Right atrium auricular region (tissue), 2 donors: ENCODE data around the gene TMEM239. TPM values are rescaled to one million over a fixed set of nuclear protein-coding genes. Genes with fewer than 3 reads are reported as not detected.
"Not testable (repeated sequence)": the region's sequence is repeated elsewhere in the genome, so short reads cannot be mapped to it uniquely, and the experiment has no call there.

ENCODE experiments used
- DNase-seq: peaks from one replicate; pipeline ENCODE4 v3.0.0-alpha.2; 2019; ENCODE audit warnings: low spot score
- H3K27ac ChIP-seq, 2 donors: fragments of 200-600 bp; sonication (generic); 1 replicate in 1 of 2; 2 replicates in 1 of 2; pipeline ENCODE4 v1.5.1; 2016 to 2019
- H3K27me3 ChIP-seq, 2 donors: fragments of 200-600 bp; sonication (generic); one replicate each; pipeline versions ENCODE4 v1.5.1 to v1.6.0; 2017 to 2019
- H3K36me3 ChIP-seq: fragments of 200-600 bp; sonication (generic); one replicate; pipeline ENCODE4 v1.5.1; 2016
- H3K4me1 ChIP-seq, 2 donors: fragments of 200-600 bp; sonication (generic); one replicate each; pipeline versions ENCODE4 v1.5.1 to v1.6.0; 2017 to 2019
- H3K4me3 ChIP-seq, 2 donors: fragments of 200-600 bp; sonication (generic); 1 replicate in 1 of 2; 2 replicates in 1 of 2; pipeline ENCODE4 v1.5.1; 2017 to 2019; ENCODE audit warnings: mild to moderate bottlenecking in 1 of 2, moderate library complexity in 1 of 2
- H3K9me3 ChIP-seq, 2 donors: fragments of 200-600 bp; sonication (generic); one replicate each; pipeline ENCODE4 v1.5.1; 2019
- total RNA-seq, 2 donors: library from RNA; depleted of rRNA; stranded (reverse); fragments of >200 nt; gene quantifications; one replicate each; pipeline ENCODE4 v1.1.0, GENCODE V29; 2016
- TF ChIP-seq, protein P1 (sequence below), 2 donors: fragments of 200-600 bp; sonication (generic); IDR thresholded peaks; one replicate each; pipeline ENCODE4 v1.5.1; 2019; ENCODE audit warnings: antibody characterized with exemption in 2 of 2

The TMEM239 gene
- total RNA-seq, 2 donors from 2014 or later, result not detected

DNA sequence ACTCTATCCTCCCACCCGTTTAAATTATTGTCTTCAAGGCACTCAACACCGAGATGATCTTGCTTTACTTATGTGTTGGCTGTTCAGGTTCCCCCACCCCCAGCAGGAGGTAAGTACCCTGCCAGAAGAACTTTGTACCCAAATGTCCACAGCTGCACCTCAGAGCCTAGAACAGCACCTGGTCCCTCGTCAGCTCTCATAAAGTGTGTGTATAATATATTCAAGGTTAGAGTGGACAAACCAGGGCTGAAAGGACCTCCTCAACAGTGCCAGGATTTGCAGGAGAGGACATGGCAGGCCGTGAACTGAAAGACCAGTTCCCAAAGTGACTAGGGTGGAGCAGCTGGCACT, 9.8 kb upstream of the TMEM239 start:
- no peak for DNase-seq
- H3K4me3 ChIP-seq, result no peak overlapping the region
- H3K9me3 ChIP-seq, result peaks cover 0 to 3% of the 10 kb centered on the region in 2 donors
- peaks cover 5 to 6% of the 10 kb centered on the region in 2 donors for H3K27me3 ChIP-seq
- TF ChIP-seq, protein P1, sequence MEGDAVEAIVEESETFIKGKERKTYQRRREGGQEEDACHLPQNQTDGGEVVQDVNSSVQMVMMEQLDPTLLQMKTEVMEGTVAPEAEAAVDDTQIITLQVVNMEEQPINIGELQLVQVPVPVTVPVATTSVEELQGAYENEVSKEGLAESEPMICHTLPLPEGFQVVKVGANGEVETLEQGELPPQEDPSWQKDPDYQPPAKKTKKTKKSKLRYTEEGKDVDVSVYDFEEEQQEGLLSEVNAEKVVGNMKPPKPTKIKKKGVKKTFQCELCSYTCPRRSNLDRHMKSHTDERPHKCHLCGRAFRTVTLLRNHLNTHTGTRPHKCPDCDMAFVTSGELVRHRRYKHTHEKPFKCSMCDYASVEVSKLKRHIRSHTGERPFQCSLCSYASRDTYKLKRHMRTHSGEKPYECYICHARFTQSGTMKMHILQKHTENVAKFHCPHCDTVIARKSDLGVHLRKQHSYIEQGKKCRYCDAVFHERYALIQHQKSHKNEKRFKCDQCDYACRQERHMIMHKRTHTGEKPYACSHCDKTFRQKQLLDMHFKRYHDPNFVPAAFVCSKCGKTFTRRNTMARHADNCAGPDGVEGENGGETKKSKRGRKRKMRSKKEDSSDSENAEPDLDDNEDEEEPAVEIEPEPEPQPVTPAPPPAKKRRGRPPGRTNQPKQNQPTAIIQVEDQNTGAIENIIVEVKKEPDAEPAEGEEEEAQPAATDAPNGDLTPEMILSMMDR (IDR thresholded peaks at IDR 0.05), result no peak
- peaks cover 0 to under 1% of the 10 kb centered on the region in 2 donors for H3K4me1 ChIP-seq
- H3K36me3 ChIP-seq, result no peaks in the 10 kb centered on the region
- H3K27ac ChIP-seq, result no peak overlapping the region

DNA sequence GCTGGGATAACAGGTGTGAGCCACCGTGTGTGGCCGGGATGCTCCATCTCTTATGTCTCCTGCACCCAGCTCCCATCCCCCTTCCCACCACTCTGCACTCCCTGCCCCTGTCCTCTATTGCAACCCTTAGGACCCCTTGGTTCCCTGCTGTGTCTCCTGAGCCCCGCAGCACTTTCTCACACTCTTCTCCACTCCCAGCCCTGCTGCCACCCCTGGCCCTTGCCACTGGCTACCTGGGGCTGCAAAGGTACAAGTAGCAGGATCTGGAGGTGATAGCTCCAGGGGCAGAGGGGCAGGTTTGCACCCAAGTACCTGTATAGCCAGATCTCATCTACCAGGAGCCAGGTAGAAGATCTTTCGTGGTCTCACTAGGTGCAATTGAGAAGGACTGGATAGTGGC, 9.1 kb upstream of the TMEM239 start:
- DNase-seq, result no peak
- H3K36me3 ChIP-seq, result no peaks in the 10 kb centered on the region
- H3K9me3 ChIP-seq, result peaks cover 0 to 10% of the 10 kb centered on the region in 2 donors
- H3K27ac ChIP-seq, result no peak overlapping the region
- no peak overlapping the region for H3K4me3 ChIP-seq
- TF ChIP-seq, protein P1 (IDR thresholded peaks at IDR 0.05), result no peak
- H3K27me3 ChIP-seq, result peaks cover 5 to 6% of the 10 kb centered on the region in 2 donors
- H3K4me1 ChIP-seq, result no peaks in the 10 kb centered on the region

DNA sequence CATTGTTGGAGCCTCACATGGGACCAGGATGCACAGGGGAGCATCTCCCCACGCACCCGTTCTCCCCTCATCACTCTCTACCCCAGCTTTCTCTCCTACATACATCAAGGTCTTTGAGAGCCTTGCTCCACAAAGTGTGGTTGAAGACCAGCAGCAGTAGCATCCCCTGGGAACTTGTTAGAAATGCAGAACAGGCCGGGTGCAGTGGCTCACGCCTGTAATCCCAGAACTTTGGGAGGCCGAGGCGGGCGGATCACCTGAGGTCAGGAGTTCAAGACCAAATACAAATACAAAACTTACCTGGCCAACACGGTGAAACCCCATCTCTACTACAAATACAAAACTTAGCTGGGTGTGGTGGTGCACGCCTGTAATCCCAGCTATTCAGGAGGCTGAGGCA, 8.2 kb upstream of the TMEM239 start:
- DNase-seq, H3K27me3 ChIP-seq, H3K4me1 ChIP-seq, H3K4me3 ChIP-seq, H3K36me3 ChIP-seq, H3K27ac ChIP-seq: not testable (repeated sequence)
- peaks cover 0 to 17% of the 10 kb centered on the region in 2 donors for H3K9me3 ChIP-seq

DNA sequence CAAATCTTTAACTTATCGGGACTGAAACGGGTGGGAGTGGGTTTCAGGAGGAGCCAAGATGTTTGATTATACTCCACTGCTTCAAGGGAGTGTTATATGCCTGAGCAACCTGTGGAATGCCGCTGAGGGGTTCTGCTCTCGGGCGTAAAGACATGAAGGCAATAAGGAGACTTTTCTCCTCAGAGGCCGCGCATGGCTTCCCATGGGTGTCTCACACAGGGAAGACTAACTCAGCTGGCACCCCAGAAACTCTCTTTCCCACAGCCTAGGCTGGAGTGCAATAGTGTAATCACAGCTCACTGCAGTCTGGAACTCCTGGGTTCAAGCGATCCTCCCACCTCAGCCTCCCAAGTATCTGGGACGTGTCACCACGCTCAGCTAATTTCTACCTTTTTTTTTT, 6.5 kb upstream of the TMEM239 start:
- H3K27me3 ChIP-seq, result peaks cover 5 to 6% of the 10 kb centered on the region in 2 donors
- TF ChIP-seq, protein P1 (IDR thresholded peaks at IDR 0.05), result no peak

DNA sequence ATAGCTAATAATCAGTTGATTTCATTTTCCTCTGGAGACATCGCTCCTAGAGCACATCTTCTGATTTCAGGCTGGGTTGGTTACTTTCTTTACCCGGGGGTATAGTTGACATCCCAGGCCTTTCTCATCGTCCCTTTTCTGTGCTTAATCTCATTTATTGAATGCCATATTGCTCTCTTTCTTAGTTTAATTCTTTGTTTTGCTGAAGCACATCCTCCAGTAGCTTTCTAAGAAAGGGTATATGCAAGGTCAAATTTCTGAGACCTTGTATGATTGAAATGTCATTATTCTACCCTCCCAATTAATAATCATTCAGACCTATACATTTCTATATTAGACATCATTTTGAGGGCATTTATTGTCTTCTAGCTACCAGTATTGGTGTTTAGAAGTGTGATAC, 4.0 kb upstream of the TMEM239 start:
- no peak for DNase-seq
- no peaks in the 10 kb centered on the region for H3K27me3 ChIP-seq
- TF ChIP-seq, protein P1 (IDR thresholded peaks at IDR 0.05), result no peak

More for the DNA sequence above, 6.5 kb upstream of the TMEM239 start:
- H3K27ac ChIP-seq, result no peak overlapping the region
- peaks cover 0 to 17% of the 10 kb centered on the region in 2 donors for H3K9me3 ChIP-seq
- no peak overlapping the region for H3K4me3 ChIP-seq
- no peak for DNase-seq
- H3K4me1 ChIP-seq, result no peaks in the 10 kb centered on the region
- no peaks in the 10 kb centered on the region for H3K36me3 ChIP-seq

DNA sequence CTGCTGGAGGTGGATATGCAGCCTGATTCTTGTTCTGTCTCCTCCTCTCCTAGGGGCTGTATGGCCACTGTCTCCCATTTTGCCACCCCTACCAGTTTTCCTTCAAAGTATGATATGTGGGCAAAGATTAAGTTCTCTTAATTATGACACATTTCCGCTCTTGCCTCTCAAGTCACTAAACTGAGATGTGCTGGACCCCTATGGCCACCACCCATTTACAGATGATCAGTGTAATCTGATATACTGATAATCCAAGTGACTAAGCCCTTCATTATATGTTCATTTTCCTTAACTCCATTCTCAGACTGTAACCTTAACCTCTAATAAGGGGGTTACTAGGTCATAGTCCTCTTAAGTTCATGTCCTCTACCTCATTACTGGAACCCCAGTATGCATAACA, 2.1 kb upstream of the TMEM239 start:
- peaks cover 0 to 17% of the 10 kb centered on the region in 2 donors for H3K9me3 ChIP-seq
- H3K27ac ChIP-seq, result no peak overlapping the region
- no peaks in the 10 kb centered on the region for H3K4me1 ChIP-seq
- TF ChIP-seq, protein P1 (IDR thresholded peaks at IDR 0.05), result no peak
- H3K4me3 ChIP-seq, result no peak overlapping the region
- no peak for DNase-seq
- no peaks in the 10 kb centered on the region for H3K27me3 ChIP-seq
- H3K36me3 ChIP-seq, result no peaks in the 10 kb centered on the region

More for the DNA sequence above, 4.0 kb upstream of the TMEM239 start:
- H3K9me3 ChIP-seq, result peaks cover 0 to 17% of the 10 kb centered on the region in 2 donors
- H3K4me1 ChIP-seq, result no peaks in the 10 kb centered on the region
- no peaks in the 10 kb centered on the region for H3K36me3 ChIP-seq
- H3K27ac ChIP-seq, result no peak overlapping the region
- H3K4me3 ChIP-seq, result no peak overlapping the region
